NCI-H1105 treated with DMSO at 0.1 percent for 48 hours (cell line): ENCODE measurements around the gene CAPN14.

ENCODE experiments used
- DNase-seq: peaks from one replicate; lab custom pipeline; 2025; lab: John Stamatoyannopoulos, UW

CAPN14 gene

GRCh38 chr2:31217465-31218200 is at the start of gene CAPN14:
Gene CAPN14 (minus strand): TSS chr2:31217515. CDS start chr2:31205447, 12,068 bp downstream.
- no peak for DNase-seq

DNA sequence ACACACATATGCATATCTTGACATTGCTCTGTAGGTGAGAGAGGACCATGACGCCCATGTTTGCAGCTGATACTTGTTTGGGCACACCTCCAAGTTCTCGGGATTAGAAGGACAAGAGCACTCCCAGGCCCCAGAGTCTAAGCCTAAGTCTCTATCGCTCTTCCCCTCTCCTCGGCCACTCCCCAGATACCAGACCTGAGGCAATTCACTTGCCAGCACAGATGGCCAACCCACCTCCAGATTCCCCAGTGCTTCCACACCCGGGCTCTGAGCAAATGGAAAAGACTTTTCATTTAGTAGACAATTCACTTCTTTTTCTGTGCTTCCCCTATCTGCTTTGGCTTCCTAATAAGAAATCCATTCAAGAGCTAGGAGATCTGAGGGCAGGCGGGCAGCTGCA is 49.5 kb upstream of the CAPN14 start:
- no peak for DNase-seq

- no peak for DNase-seq
Measured at GRCh38 chr2:31265234-31265633, 47.9 kb upstream of the CAPN14 start.

DNA sequence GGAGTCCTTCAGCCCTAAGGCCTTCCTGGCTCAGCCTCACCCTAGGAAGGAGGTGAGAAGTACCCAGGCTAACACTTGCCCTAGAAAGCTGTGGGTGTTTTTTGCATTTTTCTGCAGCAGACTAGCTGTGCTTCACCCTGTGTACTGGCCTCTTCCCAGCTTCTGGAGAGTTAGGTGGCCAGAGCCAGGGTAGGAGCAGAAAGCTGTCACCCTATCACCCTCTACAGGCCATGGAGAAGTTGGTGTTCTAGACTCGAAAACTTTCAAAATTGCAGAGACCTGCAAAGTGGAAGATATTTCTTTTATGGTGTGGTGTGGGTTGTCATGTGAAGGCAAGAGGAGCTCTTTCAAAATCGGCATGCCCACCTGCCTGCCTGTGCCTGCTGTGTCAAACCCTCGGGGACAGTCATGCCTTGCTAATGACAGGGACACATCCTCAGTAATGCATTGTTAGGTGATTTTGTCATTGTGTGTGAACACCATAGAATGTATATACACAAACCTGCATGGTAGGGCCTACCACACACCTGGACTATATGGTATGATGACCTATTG is 46.4 kb upstream of the CAPN14 start:
- DNase-seq, result no peak

- no peak for DNase-seq
Measured at GRCh38 chr2:31260870-31261269, 43.6 kb upstream of the CAPN14 start.

DNA sequence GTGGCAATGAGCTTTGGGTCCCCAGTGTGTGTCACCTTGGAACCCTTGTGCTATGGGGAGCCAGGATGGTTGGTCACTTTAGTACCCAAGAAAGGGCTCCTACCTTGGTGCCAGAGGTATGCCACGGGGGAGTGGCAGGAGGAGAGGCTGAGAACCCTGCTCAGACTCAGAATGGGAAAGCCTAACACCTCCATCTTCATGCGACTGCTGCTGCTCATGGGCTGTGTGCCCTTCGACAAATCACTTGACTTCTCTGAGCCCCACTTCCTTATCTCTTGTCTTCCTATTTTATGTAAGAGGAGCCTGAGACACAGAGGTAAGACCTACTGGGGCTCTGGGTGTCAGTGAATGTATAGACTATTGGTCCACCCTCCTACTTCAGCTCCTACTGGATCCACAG is 41.8 kb upstream of the CAPN14 start:
- DNase-seq, result no peak

GRCh38 chr2:31258351-31258750 is 41.0 kb upstream of the CAPN14 start:
- DNase-seq, result no peak

DNA sequence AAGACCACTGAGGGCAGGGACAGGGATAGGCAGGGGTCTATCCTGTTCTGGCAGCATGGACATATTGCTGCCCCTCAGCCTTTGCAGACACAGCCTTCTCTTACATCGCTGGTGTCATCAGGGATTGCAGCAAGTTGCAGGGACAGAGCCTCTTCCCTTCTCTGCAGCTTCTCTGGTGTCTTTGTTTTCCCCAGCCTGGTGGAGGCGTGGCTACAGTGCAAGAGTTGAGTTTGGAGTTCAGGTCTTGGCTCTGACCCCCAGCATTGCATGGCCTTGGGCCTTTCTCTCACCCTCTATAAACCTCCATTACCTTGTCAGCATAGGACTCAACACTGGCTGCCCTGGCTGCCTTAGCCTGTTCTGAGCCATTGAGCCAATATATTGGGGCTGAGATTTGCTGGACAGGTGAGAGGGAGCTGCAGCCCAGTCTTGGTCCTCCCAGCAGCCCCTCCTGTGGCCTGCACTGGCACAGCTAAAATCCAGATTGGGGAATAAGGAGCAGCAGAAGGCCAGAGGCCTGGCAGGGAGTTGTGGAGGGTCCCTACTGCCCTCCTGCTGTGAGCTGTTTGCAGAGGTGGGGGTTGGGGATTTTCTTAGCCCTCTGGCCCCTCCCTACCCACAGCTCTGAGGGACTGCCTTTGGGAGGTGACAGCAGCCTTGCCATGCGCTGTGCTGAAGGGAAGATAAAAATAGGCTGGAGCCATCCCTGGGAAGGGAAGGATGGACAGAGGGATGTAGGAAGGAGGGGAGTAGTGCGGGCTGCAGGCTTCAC is 39.5 kb upstream of the CAPN14 start:
- DNase-seq, result no peak

- no peak for DNase-seq
Measured at GRCh38 chr2:31255911-31256571, 38.7 kb upstream of the CAPN14 start.

GRCh38 chr2:31254237-31255203 is 37.2 kb upstream of the CAPN14 start:
- no peak for DNase-seq

DNA sequence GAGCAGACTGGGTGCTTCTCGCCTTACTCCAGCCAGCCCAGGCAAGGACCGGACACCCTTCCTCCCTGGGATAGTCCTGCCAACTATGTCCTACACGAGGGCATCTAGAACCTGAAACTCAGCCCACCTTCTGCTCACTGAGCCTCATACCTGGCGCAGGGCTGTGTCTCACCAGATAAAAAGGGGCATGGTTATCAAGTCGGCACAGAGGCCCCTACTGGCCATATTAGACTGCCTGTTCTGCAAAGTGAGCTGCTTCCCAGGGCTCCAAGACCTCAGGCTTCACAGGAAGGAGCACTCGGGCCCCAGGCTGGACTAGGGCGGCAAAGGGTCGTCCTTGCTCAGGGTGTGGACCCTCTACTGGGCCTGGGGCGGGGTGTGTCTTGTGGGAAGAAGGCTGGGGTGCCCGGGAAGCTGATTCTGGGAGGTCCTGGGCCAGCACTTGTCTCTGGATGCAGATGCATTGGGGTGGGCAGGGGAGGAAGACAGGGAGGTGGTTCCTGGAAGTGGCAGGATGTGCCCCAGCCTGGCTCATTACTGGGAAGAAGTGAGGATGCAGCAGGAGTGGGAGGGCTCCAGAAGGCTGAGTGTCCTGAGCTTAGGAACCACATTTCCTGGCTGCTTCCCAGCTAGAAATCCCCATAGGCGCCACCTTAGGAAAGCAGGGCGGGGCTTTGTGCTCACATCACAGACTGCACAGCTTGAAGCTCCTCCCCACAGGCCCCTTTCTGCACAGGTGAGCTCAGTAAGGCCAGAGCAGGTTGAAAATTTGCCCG is 36.2 kb upstream of the CAPN14 start:
- DNase-seq, result no peak

- no peak for DNase-seq
Measured at GRCh38 chr2:31251851-31252250, 34.5 kb upstream of the CAPN14 start.

- no peak for DNase-seq
Measured at GRCh38 chr2:31251018-31251417, 33.7 kb upstream of the CAPN14 start.

GRCh38 chr2:31249009-31249690 is 31.8 kb upstream of the CAPN14 start:
- DNase-seq, result no peak

GRCh38 chr2:31248139-31248538 is 30.8 kb upstream of the CAPN14 start:
- no peak for DNase-seq

- no peak for DNase-seq
Measured at GRCh38 chr2:31247711-31248110, 30.4 kb upstream of the CAPN14 start.

- no peak for DNase-seq
Measured at GRCh38 chr2:31246184-31246852, 29.0 kb upstream of the CAPN14 start.

DNA sequence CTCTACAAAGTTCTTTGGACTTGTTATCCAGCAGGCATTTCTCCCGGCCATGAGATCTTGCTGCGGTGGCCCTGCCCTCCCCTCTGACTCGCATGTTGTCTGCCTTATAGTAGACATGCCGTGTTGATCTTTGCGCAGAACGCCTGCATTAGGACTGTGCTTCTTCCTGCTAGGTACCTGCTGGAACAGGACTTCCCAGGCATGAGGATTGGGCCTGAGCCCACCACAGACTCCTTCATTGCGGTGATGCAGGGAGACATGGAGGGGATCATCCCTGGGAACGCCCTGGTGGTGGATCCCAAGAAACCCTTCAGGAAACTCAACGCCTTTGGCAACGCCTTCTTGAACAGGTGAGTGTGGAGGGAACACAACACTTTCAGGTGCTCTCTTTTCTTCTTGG is 26.8 kb upstream of the CAPN14 start:
- DNase-seq, result no peak

GRCh38 chr2:31243053-31243452 is 25.7 kb upstream of the CAPN14 start:
- no peak for DNase-seq
